ENCODE results near the gene ABCG5.

ABCG5 gene

DNA sequence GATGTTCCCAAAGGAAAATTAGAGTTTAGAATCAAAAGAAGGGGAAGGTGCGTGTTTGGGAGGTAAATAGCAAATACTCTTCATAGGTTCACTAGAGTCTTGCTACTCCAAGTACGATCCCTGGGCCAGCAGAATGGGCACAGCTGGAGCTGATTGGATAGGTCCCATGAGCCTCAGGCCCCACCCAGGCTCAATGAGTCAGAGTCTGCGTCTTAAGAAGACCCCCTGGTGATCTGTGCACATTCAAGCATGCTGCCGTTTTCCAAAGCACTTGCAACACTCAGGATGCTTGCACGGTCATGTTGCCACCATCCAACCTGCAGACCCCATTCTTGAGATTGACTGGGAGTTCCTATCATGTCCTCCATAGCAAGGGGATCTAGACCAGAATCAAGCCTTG is 40.6 kb upstream of the ABCG5 start:
- DNase-seq (ENCODE audit: low read depth) = no peak
- TF ChIP-seq, protein P1, sequence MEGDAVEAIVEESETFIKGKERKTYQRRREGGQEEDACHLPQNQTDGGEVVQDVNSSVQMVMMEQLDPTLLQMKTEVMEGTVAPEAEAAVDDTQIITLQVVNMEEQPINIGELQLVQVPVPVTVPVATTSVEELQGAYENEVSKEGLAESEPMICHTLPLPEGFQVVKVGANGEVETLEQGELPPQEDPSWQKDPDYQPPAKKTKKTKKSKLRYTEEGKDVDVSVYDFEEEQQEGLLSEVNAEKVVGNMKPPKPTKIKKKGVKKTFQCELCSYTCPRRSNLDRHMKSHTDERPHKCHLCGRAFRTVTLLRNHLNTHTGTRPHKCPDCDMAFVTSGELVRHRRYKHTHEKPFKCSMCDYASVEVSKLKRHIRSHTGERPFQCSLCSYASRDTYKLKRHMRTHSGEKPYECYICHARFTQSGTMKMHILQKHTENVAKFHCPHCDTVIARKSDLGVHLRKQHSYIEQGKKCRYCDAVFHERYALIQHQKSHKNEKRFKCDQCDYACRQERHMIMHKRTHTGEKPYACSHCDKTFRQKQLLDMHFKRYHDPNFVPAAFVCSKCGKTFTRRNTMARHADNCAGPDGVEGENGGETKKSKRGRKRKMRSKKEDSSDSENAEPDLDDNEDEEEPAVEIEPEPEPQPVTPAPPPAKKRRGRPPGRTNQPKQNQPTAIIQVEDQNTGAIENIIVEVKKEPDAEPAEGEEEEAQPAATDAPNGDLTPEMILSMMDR (conservative IDR thresholded peaks at IDR 0.05; ENCODE audit: low read length) = no peak
- H3K4me3 ChIP-seq (ENCODE audit: low read length) = no peak overlapping the region

DNA sequence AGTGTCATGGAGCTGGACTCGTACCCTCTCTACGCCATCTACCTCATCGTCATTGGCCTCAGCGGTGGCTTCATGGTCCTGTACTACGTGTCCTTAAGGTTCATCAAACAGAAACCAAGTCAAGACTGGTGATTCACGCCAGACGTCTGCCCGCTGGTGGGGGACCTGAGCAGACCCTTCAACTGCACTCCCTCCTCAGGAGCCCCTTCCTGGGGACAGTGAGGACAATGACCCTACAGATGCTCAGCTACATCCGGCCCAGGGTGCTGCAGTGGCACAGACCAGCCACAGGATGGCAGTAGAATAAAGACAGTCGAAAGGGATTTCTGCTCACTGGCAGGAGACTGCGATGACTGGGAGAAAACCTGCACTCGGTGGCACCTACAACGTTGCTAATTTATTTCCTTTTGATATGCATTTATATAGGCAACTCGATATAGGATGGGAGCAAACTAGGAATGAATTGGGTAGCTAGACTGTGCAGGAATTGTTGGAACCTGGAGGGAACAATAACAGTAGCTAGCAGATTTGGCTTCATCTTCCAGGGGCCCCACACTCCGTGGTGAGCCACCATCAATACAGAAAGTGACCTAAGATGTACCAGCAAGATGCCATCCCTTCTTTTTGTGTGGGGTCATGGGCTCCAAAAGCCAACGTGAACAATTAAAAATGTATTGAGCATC is 39.3 kb upstream of the ABCG5 start:
- peak; percentile 49 for DNase-seq (ENCODE audit: low read depth)
- no peak overlapping the region for H3K4me3 ChIP-seq (ENCODE audit: low read length)
- TF ChIP-seq, protein P1 (conservative IDR thresholded peaks at IDR 0.05; ENCODE audit: low read length) = peak; percentile 97

DNA sequence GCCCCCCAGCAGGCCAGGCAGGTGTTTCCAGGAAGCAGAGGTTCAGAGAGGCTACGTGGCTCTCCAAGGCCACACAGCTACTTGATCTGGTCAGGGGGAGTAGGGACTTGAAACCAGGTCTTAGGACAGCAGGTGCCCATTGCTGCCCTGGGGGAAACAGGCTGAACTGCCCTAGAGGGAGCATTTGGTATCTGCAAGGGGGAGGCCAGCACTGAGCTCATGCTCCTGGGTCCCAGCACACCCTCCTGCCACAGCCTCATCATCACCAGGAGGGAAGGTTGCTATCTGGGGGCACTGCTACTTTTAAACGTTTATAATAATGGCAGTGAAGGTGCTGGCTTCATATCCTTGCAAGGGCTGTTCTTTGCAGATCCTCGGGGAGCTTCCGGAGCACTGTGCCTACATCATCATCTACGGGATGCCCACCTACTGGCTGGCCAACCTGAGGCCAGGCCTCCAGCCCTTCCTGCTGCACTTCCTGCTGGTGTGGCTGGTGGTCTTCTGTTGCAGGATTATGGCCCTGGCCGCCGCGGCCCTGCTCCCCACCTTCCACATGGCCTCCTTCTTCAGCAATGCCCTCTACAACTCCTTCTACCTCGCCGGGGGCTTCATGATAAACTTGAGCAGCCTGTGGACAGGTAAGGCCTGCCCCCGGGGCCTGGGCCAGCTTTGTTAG is 36.3 kb upstream of the ABCG5 start:
- no peak overlapping the region for H3K4me3 ChIP-seq (ENCODE audit: low read length)
- TF ChIP-seq, protein P1 (conservative IDR thresholded peaks at IDR 0.05; ENCODE audit: low read length) = no peak
- no peak for DNase-seq (ENCODE audit: low read depth)

DNA sequence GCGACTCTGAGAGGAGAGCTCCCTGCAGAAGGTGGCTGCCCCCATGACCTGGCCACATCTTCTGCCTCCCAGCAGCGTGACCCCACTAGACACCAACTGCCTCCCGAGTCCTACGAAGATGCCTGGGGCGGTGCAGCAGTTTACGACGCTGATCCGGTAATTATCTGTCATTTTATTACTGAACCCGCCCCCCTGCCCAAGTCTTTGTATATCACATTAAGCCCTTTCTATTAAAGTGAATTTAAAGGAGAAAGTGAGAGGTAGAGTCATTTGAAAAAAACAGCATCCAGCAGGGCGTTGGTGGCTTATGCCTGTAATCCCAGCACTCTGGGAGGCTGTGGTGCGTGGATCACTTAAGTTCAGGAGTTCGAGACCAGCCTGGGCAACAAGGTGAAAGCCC is 33.5 kb upstream of the ABCG5 start:
- TF ChIP-seq, protein P1 (conservative IDR thresholded peaks at IDR 0.05; ENCODE audit: low read length) = no peak
- no peak for DNase-seq (ENCODE audit: low read depth)
- no peak overlapping the region for H3K4me3 ChIP-seq (ENCODE audit: low read length)

DNA sequence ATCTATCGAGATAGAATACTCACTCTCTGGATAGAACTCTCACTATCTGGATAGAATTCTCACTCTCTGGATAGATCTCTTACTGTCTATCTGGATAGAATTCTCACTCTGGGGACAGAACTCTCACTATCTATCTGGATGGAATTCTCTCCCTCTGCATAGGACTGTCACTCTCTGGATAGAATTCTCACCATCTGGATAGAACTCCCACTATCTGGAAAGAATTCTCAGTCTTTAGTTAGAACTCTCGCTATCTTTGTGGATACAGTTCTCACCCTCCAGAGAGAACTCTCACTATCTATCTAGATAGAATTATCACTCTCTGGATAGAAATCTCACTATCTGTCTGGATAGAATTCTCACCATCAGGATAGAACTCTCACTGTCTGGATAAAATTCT is 16.7 kb upstream of the ABCG5 start:
- no peak overlapping the region for H3K4me3 ChIP-seq (ENCODE audit: low read length)
- DNase-seq (ENCODE audit: low read depth) = no peak
- TF ChIP-seq, protein P1 (conservative IDR thresholded peaks at IDR 0.05; ENCODE audit: low read length) = no peak

DNA sequence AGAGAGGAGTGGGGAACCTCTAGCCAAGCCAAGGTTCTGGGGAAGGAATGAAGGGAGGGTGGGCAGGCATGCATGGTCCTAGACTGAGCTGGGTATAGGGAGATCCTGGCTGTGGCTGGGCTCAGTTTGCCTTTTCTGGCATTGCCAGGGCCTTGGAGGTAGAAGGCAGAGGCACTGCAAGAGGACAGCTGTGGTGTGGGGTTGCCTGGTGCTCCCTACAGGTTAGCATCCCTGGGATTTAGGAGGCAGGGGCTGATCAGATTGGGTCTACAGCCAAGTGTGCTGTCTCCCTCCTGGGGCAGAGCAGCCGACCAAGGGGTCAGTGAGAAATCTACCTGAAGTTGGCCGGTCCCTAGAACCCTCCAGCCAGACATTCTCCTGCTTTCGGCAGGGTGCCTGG is 16.0 kb upstream of the ABCG5 start:
- no peak for DNase-seq (ENCODE audit: low read depth)
- no peak overlapping the region for H3K4me3 ChIP-seq (ENCODE audit: low read length)
- TF ChIP-seq, protein P1 (conservative IDR thresholded peaks at IDR 0.05; ENCODE audit: low read length) = no peak
